HUDEP-2 (cell line): ENCODE data around the gene FAM3D.

ENCODE experiments used
- DNase-seq, 76 experiments: peaks; one replicate each; lab custom pipeline; 2025; ENCODE audit not compliant: unreplicated experiment in 76 of 76; lab: John Stamatoyannopoulos, UW

FAM3D gene

GRCh38 chr3:58629629-58630028 lies 36.9 kb downstream of the FAM3D start:
- DNase-seq = no peak

GRCh38 chr3:58628823-58629562 lies 37.6 kb downstream of the FAM3D start:
- no peak for DNase-seq

- no peak for DNase-seq
These were observed 38.6 kb downstream of the FAM3D start for GRCh38 chr3:58627941-58628340.

- no peak for DNase-seq
These were observed 39.0 kb downstream of the FAM3D start for GRCh38 chr3:58627570-58627885.

- no peak for DNase-seq
These were observed 39.6 kb downstream of the FAM3D start for GRCh38 chr3:58626841-58627569.

GRCh38 chr3:58625196-58625824 lies 41.3 kb downstream of the FAM3D start:
- no peak for DNase-seq

- DNase-seq = no peak
These were observed 42.0 kb downstream of the FAM3D start for GRCh38 chr3:58624550-58624949.

GRCh38 chr3:58623961-58624360 lies 42.6 kb downstream of the FAM3D start:
- no peak for DNase-seq

- DNase-seq = no peak
These were observed 43.1 kb downstream of the FAM3D start for GRCh38 chr3:58623478-58623877.

- DNase-seq = no peak
These were observed 43.7 kb downstream of the FAM3D start for GRCh38 chr3:58622892-58623291.

- no peak for DNase-seq
These were observed 44.1 kb downstream of the FAM3D start for GRCh38 chr3:58622436-58622835.

- DNase-seq = no peak
These were observed 45.3 kb downstream of the FAM3D start for GRCh38 chr3:58621086-58621830.

- DNase-seq = no peak
These were observed 46.2 kb downstream of the FAM3D start for GRCh38 chr3:58620421-58620820.

GRCh38 chr3:58617338-58617761 lies 49.2 kb downstream of the FAM3D start:
- no peak for DNase-seq

GRCh38 chr3:58613236-58614132 lies 53.1 kb downstream of the FAM3D start:
- DNase-seq = no peak

GRCh38 chr3:58612830-58613229 lies 53.7 kb downstream of the FAM3D start:
- DNase-seq = no peak

- DNase-seq = no peak
These were observed 56.6 kb downstream of the FAM3D start for GRCh38 chr3:58609990-58610389.

GRCh38 chr3:58608648-58609047 lies 57.9 kb downstream of the FAM3D start:
- no peak for DNase-seq

- no peak for DNase-seq
These were observed 58.8 kb downstream of the FAM3D start for GRCh38 chr3:58607816-58608215.

- DNase-seq = no peak
These were observed 59.9 kb downstream of the FAM3D start for GRCh38 chr3:58606693-58607092.
